ENCODE data around the gene TET3. TPM values are rescaled to one million over a fixed set of nuclear protein-coding genes. Genes with fewer than 3 reads are reported as not detected.
A peak's percentile ranks its signal among the peaks of the same experiment; 100 is the strongest.

The TET3 gene
- total RNA-seq, 1 experiment from 2014 or later, result 19.1 TPM

DNA sequence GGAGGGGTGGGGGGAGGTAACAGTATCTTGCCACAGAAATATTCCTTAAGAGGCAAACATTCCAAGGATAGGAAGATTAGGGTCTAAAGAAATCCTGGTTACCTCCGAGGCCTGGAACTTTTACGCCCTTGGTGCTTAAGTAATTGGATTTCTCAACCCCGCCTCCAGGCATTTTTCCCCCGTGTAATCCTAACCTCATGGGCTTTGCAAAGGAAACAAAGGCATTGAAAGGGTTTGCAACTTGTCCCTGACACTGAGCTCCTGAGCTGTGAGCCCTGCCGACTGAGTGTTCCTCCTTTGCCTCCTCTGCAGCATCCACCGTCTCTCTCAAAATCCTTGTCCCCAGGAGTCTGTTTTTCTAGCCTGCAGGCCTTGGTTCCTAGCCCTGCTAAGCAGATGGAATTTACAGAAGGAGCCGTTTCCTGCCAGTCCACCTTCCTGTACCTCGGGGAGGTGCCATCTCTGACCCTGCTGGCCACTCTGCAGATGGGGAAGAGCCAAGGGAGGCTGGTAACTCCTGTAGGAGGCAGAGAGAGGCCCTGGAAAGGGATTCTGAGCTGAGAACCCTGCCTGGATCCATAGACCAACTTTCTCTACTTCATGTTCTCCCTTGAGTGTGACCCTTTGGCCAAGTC is 24.2 kb downstream of the TET3 start:
- Histone ChIP-seq H3K4me2 (peak overlapping the region; percentile 66), H3K9me3 (ENCODE audit: insufficient read depth, low read depth) (no peaks in the 10 kb centered on the region), H3F3A (ENCODE audit: insufficient read depth, low read depth) (peaks cover 22% of the 10 kb centered on the region; the same call in 1 of the 2 replicates), H3K36me3 (ENCODE audit: low read depth) (peaks cover 3% of the 10 kb centered on the region; the same call in 1 of the 2 replicates), H2AFZ (no peak overlapping the region), H4K20me1 (ENCODE audit: insufficient read depth) (peaks cover 36% of the 10 kb centered on the region), H3K4me3 (no peak overlapping the region), H3K27me3 (ENCODE audit: insufficient read depth, low read depth) (no peaks in the 10 kb centered on the region), H3K79me2 (ENCODE audit: low read depth) (peaks cover 68% of the 10 kb centered on the region), H3K27ac (no peak overlapping the region), H3K4me1 (replicated peaks; ENCODE audit: insufficient read depth) (peaks cover 36% of the 10 kb centered on the region), H3K9me2 (ENCODE audit: insufficient read depth) (no peaks in the 10 kb centered on the region)
- no peak for DNase-seq
- POLR2A ChIA-PET (ENCODE audit: unreplicated experiment), result no interaction called here
- no TSS peak for BruUV-seq (replicated peaks)
- intact Hi-C loops (cut with micrococcal nuclease; ENCODE audit: unreplicated experiment), result no loop called here
- CTCF ChIA-PET, result no interaction called here
- TF ChIP-seq, protein P1, sequence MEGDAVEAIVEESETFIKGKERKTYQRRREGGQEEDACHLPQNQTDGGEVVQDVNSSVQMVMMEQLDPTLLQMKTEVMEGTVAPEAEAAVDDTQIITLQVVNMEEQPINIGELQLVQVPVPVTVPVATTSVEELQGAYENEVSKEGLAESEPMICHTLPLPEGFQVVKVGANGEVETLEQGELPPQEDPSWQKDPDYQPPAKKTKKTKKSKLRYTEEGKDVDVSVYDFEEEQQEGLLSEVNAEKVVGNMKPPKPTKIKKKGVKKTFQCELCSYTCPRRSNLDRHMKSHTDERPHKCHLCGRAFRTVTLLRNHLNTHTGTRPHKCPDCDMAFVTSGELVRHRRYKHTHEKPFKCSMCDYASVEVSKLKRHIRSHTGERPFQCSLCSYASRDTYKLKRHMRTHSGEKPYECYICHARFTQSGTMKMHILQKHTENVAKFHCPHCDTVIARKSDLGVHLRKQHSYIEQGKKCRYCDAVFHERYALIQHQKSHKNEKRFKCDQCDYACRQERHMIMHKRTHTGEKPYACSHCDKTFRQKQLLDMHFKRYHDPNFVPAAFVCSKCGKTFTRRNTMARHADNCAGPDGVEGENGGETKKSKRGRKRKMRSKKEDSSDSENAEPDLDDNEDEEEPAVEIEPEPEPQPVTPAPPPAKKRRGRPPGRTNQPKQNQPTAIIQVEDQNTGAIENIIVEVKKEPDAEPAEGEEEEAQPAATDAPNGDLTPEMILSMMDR (conservative IDR thresholded peaks at IDR 0.05), result no peak
- no peak for TF ChIP-seq EZH2 (IDR thresholded peaks at IDR 0.05; ENCODE audit: low read depth)

DNA sequence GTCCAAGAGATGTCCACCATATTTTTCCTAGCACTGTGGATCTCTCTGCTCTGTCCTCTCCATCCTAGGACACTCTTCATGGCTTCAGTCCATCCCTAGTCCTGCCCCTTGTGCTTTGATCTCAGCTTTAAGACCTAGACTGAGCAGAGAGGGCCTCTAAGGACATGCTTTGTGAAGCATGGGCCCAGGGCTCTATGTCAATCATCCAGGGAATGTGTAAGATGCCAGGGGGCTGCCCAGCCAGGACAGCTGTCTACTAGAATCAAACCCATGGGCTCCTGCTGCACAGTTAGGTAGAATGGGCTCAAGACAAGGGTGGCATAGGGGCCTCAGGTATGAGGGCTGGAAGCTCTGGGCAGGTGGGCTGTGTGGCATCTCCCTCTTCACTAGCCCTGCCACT is 24.9 kb downstream of the TET3 start:
- ChIA-PET CTCF (interaction anchor here (0.6 kb wide), 2 partner anchors 158 to 464 kb away, joined by 10 to 11 read pairs; no protein-coding TSS in a partner anchor), POLR2A (ENCODE audit: unreplicated experiment) (no interaction called here)
- H3K4me2 ChIP-seq, result peak overlapping the region; percentile 66
- intact Hi-C loops (cut with micrococcal nuclease; ENCODE audit: unreplicated experiment), result no loop called here
- peaks cover 22% of the 10 kb centered on the region; the same call in 1 of the 2 replicates for H3F3A ChIP-seq (ENCODE audit: insufficient read depth, low read depth)
- no TSS peak for BruUV-seq (replicated peaks)
- H4K20me1 ChIP-seq (ENCODE audit: insufficient read depth), result peaks cover 40% of the 10 kb centered on the region
- H3K9me3 ChIP-seq (ENCODE audit: insufficient read depth, low read depth), result no peaks in the 10 kb centered on the region
- H3K4me1 ChIP-seq (replicated peaks; ENCODE audit: insufficient read depth), result peaks cover 36% of the 10 kb centered on the region
- H3K79me2 ChIP-seq (ENCODE audit: low read depth), result peaks cover 72% of the 10 kb centered on the region
- no peak overlapping the region; the same call in 1 of the 2 replicates for H3K4me3 ChIP-seq
- 0 out of 2 replicates have a peak overlapping the region, but pooled peaks have one; percentile 1 for H3K27ac ChIP-seq
- no peak for DNase-seq
- TF ChIP-seq, protein P1 (conservative IDR thresholded peaks at IDR 0.05), result no peak
- TF ChIP-seq EZH2 (IDR thresholded peaks at IDR 0.05; ENCODE audit: low read depth), result no peak
- H3K9me2 ChIP-seq (ENCODE audit: insufficient read depth), result no peaks in the 10 kb centered on the region
- H3K36me3 ChIP-seq (ENCODE audit: low read depth), result peaks cover 3% of the 10 kb centered on the region; the same call in 1 of the 2 replicates
- H2AFZ ChIP-seq, result no peak overlapping the region
- no peaks in the 10 kb centered on the region for H3K27me3 ChIP-seq (ENCODE audit: insufficient read depth, low read depth)

DNA sequence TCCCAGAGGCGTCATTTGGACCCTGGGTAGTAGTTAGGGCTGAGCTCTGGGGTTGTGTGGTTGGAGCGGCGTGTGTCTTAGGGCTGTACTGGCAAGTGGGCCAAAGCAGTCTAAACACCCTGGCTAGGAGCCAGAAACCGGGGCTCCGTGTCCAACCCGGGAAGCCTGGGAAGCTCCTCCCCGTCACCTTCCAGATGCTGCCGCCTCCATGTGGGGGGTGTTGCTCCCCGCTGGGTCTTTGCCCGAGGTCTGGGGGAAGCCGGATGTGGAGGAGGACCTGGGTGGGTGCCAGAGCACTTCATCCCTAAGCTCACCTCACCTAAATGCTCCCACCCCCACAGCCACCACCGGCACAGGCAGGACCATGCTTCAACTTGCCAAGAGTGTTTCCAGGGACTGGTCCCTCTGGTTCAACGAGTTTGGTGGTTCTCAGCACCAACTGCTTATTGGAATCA is 25.4 kb downstream of the TET3 start:
- Histone ChIP-seq H4K20me1 (ENCODE audit: insufficient read depth) (peaks cover 41% of the 10 kb centered on the region), H3K79me2 (ENCODE audit: low read depth) (peaks cover 78% of the 10 kb centered on the region), H3K9me3 (ENCODE audit: insufficient read depth, low read depth) (no peaks in the 10 kb centered on the region), H3K4me3 (no peak overlapping the region; the same call in 1 of the 2 replicates), H3K4me1 (replicated peaks; ENCODE audit: insufficient read depth) (peaks cover 36% of the 10 kb centered on the region), H3K9me2 (ENCODE audit: insufficient read depth) (no peaks in the 10 kb centered on the region), H3K27ac (0 out of 2 replicates have a peak overlapping the region, but pooled peaks have one; percentile 1), H3K27me3 (ENCODE audit: insufficient read depth, low read depth) (no peaks in the 10 kb centered on the region), H3F3A (ENCODE audit: insufficient read depth, low read depth) (peaks cover 22% of the 10 kb centered on the region; the same call in 1 of the 2 replicates), H3K4me2 (peak overlapping the region; percentile 66), H3K36me3 (ENCODE audit: low read depth) (peaks cover 3% of the 10 kb centered on the region; the same call in 1 of the 2 replicates), H2AFZ (no peak overlapping the region)
- TF ChIP-seq, protein P1 (conservative IDR thresholded peaks at IDR 0.05), result no peak
- TF ChIP-seq EZH2 (IDR thresholded peaks at IDR 0.05; ENCODE audit: low read depth), result no peak
- DNase-seq, result peak; percentile 88 to 94
- no TSS peak for BruUV-seq (replicated peaks)
- CTCF ChIA-PET, result interaction anchor here (0.6 kb wide), 2 partner anchors 158 to 463 kb away, joined by 10 to 11 read pairs; no protein-coding TSS in a partner anchor
- intact Hi-C loops (cut with micrococcal nuclease; ENCODE audit: unreplicated experiment), result loop anchor here (1.0 kb wide), 1 partner anchor 27 kb away; no protein-coding TSS in a partner anchor
- POLR2A ChIA-PET (ENCODE audit: unreplicated experiment), result no interaction called here
